HL-60 (cell line): Measurements from ENCODE around the gene FBLN7.

Experiments
- CTCF ChIP-seq: IDR thresholded peaks from one replicate; pipeline ENCODE4 v1.5.1; 2011; ENCODE audit warnings: low read length, control low read depth, inconsistent platforms; ENCODE audit not compliant: insufficient read depth
- GABPA ChIP-seq: IDR thresholded peaks from 2 replicates; pipeline ENCODE4 v1.6.1; 2012; ENCODE audit warnings: low read depth
- POLR2AphosphoS5 ChIP-seq: IDR thresholded peaks from 2 replicates; pipeline ENCODE4 v1.6.1; 2012; ENCODE audit warnings: low read depth
- TF ChIP-seq, protein P1 (sequence below): IDR thresholded peaks from 2 replicates; pipeline ENCODE4 v1.6.1; 2012; ENCODE audit warnings: low read depth; ENCODE audit not compliant: insufficient replicate concordance

GRCh38 chr2:112150447-112150846 is 12.3 kb downstream of the FBLN7 start:
- TF ChIP-seq CTCF (no peak), GABPA (no peak), POLR2AphosphoS5 (no peak)
- TF ChIP-seq, protein P1, sequence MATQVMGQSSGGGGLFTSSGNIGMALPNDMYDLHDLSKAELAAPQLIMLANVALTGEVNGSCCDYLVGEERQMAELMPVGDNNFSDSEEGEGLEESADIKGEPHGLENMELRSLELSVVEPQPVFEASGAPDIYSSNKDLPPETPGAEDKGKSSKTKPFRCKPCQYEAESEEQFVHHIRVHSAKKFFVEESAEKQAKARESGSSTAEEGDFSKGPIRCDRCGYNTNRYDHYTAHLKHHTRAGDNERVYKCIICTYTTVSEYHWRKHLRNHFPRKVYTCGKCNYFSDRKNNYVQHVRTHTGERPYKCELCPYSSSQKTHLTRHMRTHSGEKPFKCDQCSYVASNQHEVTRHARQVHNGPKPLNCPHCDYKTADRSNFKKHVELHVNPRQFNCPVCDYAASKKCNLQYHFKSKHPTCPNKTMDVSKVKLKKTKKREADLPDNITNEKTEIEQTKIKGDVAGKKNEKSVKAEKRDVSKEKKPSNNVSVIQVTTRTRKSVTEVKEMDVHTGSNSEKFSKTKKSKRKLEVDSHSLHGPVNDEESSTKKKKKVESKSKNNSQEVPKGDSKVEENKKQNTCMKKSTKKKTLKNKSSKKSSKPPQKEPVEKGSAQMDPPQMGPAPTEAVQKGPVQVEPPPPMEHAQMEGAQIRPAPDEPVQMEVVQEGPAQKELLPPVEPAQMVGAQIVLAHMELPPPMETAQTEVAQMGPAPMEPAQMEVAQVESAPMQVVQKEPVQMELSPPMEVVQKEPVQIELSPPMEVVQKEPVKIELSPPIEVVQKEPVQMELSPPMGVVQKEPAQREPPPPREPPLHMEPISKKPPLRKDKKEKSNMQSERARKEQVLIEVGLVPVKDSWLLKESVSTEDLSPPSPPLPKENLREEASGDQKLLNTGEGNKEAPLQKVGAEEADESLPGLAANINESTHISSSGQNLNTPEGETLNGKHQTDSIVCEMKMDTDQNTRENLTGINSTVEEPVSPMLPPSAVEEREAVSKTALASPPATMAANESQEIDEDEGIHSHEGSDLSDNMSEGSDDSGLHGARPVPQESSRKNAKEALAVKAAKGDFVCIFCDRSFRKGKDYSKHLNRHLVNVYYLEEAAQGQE = no peak
